ENCODE data around the gene FOXJ1. TPM values are rescaled to one million over a fixed set of nuclear protein-coding genes. Genes with fewer than 3 reads are reported as not detected.

Gene FOXJ1
- total RNA-seq, 4 donors from 2014 or later: 1.2 to 2.4 (median 1.8) TPM

DNA sequence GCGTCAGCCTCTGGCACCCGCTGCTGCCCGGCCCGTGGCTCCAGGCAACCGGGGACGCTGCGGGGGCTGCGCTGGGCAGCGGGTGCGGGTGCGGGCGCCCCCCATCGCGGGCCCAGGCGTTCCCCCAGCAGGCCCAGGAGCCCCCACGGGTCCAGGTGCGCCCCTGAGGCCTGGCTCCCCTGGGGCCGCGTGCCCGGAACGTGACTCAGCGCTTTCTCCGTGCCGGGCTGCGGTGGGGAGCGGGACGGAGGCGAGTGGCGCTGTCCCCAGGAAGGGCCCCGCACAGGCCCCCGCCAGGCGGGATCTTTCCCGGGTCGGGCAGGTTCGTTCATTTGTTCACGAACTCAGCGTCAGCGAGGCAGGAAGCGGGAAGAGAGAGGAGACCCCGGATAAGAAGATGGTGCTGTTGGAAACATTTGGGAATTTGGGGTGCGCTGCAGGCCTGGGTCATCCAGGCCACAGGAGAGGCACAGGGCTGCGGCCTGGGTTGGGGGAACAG, 19.1 kb downstream of the FOXJ1 start:
- DNase-seq (ENCODE audit: low spot score in 2 of 2): no peak
- 25 to 33% methylated on average over 28 to 38 of the region's 42 CpGs for WGBS, 2 donors
- no peak overlapping the region for H3K4me3 ChIP-seq (ENCODE audit: low read depth, poor library complexity, severe bottlenecking)
- intact Hi-C loops (cut with DNase I; ENCODE audit: low total_unique reads): loop anchor here (5.0 kb wide), 1 partner anchor 160 kb away; no protein-coding TSS in a partner anchor
- TF ChIP-seq, protein P1, sequence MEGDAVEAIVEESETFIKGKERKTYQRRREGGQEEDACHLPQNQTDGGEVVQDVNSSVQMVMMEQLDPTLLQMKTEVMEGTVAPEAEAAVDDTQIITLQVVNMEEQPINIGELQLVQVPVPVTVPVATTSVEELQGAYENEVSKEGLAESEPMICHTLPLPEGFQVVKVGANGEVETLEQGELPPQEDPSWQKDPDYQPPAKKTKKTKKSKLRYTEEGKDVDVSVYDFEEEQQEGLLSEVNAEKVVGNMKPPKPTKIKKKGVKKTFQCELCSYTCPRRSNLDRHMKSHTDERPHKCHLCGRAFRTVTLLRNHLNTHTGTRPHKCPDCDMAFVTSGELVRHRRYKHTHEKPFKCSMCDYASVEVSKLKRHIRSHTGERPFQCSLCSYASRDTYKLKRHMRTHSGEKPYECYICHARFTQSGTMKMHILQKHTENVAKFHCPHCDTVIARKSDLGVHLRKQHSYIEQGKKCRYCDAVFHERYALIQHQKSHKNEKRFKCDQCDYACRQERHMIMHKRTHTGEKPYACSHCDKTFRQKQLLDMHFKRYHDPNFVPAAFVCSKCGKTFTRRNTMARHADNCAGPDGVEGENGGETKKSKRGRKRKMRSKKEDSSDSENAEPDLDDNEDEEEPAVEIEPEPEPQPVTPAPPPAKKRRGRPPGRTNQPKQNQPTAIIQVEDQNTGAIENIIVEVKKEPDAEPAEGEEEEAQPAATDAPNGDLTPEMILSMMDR (IDR thresholded peaks at IDR 0.05): no peak
- TF ChIP-seq POLR2A (IDR thresholded peaks at IDR 0.05): no peak

DNA sequence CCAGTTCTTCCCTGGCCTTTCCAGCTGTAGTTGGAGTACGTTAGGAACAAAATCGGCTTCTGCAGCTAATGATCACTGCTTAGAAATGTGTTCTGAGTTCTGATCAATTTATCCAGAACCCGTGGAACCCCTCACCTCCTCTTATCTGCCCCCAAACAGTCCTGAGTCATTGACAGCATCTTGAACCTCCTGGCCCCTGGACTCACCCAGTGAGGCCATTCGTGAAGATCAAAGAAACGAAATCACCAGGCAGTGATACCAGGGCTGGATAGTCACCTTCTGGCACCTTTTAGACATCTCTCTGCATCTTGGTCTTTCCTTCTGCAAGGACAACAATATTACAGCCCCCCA, 20.4 kb downstream of the FOXJ1 start:
- intact Hi-C loops (cut with DNase I; ENCODE audit: low total_unique reads): loop anchor here (5.0 kb wide), 1 partner anchor 162 kb away; no protein-coding TSS in a partner anchor
- WGBS, 2 donors: 92 to 94% methylated on average over 5 of the region's 5 CpGs
- no peak for DNase-seq (ENCODE audit: low spot score in 2 of 2)
- TF ChIP-seq, protein P1 (IDR thresholded peaks at IDR 0.05): no peak
- TF ChIP-seq POLR2A (IDR thresholded peaks at IDR 0.05): no peak
- no peak overlapping the region for H3K4me3 ChIP-seq (ENCODE audit: low read depth, poor library complexity, severe bottlenecking)

DNA sequence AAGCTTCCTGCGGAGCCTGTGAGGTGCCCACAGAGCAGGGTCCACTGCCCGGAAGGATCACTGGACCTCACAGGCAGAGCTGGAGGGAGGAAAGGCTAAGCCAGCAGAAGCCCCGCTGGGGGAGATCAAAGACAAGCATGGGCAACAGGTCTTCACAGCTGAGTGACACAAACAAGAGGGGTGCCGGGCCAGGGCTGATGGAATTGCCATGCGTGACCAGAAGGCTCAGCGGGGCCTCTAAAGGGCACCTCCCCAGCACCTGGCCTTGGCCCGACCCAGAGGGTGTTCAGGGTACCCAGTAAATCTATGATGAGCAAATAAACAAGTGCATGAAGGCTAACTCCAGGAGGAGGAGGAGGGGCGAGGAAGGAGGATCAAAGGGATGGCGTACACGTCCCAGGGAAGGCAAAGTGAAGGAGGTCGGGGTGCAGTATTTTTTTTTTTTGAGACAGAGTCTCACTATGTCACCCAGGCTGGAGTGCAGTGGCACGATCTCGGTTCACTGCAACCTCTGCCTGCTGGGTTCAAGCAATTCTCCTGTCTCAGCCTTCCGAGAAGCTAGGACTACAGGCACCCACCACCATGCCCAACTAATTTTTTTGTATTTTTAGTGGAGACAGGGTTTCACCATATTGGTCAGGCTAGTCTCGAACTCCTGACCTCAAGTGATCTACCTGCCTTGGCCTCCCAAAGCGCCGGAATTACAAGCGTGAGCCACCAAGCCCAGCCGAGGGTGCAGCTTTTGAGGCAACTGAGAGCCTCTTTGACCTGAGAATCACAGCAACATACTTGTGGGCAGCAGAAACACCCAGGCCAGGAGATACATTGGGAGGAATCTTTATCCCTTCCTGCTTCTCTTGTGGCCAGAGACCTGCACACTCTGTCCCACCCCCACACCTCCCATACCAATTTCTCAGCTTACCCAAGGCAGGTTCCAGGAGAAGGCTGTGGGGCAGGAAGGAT, 21.4 kb downstream of the FOXJ1 start:
- no peak overlapping the region for H3K4me3 ChIP-seq (ENCODE audit: low read depth, poor library complexity, severe bottlenecking)
- TF ChIP-seq, protein P1 (IDR thresholded peaks at IDR 0.05): no peak
- no peak for TF ChIP-seq POLR2A (IDR thresholded peaks at IDR 0.05)
- intact Hi-C loops (cut with DNase I; ENCODE audit: low total_unique reads): loop anchor here (5.0 kb wide), 1 partner anchor 163 kb away; no protein-coding TSS in a partner anchor
- no peak for DNase-seq (ENCODE audit: low spot score in 2 of 2)
- WGBS, 2 donors: 85 to 86% methylated on average over 19 of the region's 19 CpGs

DNA sequence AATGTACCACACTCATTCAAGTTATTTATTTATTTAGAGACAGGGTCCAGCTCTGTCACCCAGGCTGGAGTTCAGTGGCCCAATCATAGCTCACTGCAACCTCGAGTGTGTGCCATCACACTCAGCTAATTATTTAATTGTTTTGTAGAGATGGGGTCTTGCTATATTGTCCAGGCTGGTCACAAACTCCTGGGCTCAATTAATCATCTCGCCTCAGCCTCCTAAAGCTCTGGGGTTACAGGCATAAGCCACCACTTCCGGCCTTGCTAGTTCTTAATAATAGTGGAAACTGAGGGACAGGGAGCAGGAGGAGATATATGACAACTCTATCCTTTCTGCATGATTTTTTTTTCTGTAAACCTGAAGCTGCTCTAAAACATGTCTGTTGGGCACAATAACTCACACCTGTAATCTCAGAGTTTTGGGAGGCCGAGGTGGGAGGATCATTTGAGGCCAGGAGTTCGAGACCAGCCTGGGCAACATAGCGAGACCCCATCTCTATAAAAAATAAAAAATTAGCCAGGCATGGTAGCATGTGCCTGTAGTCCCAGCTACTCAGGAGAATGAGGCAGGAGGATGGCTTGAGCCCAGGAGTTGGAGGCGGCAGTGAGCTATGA, 25.8 kb downstream of the FOXJ1 start:
- no peak for DNase-seq (ENCODE audit: low spot score in 2 of 2)
- 91 to 95% methylated on average over 7 of the region's 7 CpGs for WGBS, 2 donors
- no peak for TF ChIP-seq POLR2A (IDR thresholded peaks at IDR 0.05)
- TF ChIP-seq, protein P1 (IDR thresholded peaks at IDR 0.05): no peak
- intact Hi-C loops (cut with DNase I; ENCODE audit: low total_unique reads): no loop called here
- H3K4me3 ChIP-seq (ENCODE audit: low read depth, poor library complexity, severe bottlenecking): no peak overlapping the region

DNA sequence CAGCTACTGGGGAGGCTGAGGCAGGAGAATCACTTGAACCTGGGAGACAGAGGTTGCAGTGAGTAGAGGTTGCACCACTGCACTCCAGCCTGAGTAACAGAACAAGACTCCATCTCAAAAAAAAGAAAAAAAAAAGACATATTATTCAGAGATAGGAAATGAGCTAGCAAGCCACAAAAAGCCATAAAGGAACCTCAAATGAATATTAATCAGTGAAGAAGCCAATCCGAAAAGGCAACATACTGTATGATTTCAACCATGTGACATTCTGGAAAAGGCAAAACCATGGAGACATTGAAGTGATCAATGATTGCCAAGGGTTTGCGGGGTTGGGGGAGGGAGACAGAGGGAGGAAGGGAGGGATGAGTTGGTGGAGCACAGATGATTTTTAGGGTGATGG, 29.1 kb downstream of the FOXJ1 start:
- no peak overlapping the region for H3K4me3 ChIP-seq (ENCODE audit: low read depth, poor library complexity, severe bottlenecking)
- DNase-seq (ENCODE audit: low spot score in 2 of 2): no peak
- intact Hi-C loops (cut with DNase I; ENCODE audit: low total_unique reads): no loop called here
- WGBS, 2 donors: 76 to 83% methylated on average over 2 of the region's 2 CpGs
- TF ChIP-seq, protein P1 (IDR thresholded peaks at IDR 0.05): no peak
- TF ChIP-seq POLR2A (IDR thresholded peaks at IDR 0.05): no peak

Measured in lower leg skin (tissue), 4 donors.